ENCODE data around the gene ZNF772.

ZNF772 gene

GRCh38 chr19:57435062-57435978 lies 42.0 kb downstream of the ZNF772 start, which contains the start of gene ZNF749:
Gene ZNF749, plus strand, starts transcription at chr19:57435325. Its CDS starts 254 bp downstream, at chr19:57435579.
- peak; percentile 88 to 96 for DNase-seq (ENCODE audit: extremely low read depth in 1 of 2, low read depth in 1 of 2)

GRCh38 chr19:57434386-57435061 lies 42.8 kb downstream of the ZNF772 start:
- DNase-seq (ENCODE audit: extremely low read depth in 1 of 2, low read depth in 1 of 2), result no peak

DNA sequence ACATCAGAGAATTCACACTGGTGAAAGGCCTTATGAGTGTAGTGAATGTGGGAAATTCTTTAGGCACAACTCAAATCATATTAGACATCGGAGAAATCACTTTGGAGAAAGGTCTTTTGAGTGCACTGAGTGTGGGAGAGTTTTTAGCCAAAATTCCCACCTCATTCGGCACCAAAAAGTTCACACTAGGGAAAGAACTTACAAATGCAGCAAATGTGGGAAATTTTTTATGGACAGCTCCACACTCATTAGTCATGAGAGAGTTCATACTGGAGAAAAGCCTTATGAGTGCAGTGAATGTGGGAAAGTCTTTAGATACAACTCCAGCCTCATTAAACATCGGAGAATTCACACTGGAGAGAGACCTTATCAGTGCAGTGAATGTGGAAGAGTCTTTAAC lies 56.3 kb downstream of the ZNF772 start:
- DNase-seq (ENCODE audit: extremely low read depth in 1 of 2, low read depth in 1 of 2), result no peak

GRCh38 chr19:57419439-57419838 lies 57.9 kb downstream of the ZNF772 start:
- DNase-seq (ENCODE audit: extremely low read depth in 1 of 2, low read depth in 1 of 2), result no peak

Data from activated CD8-positive, alpha-beta memory T cell treated with anti-CD3 and anti-CD28 coated beads for 1 hour (primary cell).